Cardiac fibroblast (primary cell): ENCODE data around the gene NPEPL1.

Experiments
- DNase-seq, 2 donors: peaks; one replicate each; pipeline versions ENCODE4 v3.0.0 to v3.0.0-alpha.2; 2010; ENCODE audit warnings: low read depth in 2 of 2
- H3K4me3 ChIP-seq, 2 donors: replicated peaks in 1 of 2; 1 replicate in 1 of 2; 2 replicates in 1 of 2; pipeline ENCODE4 v1.5.1; 2011; ENCODE audit warnings: low read depth in 2 of 2, low read length in 2 of 2, mild to moderate bottlenecking in 2 of 2, moderate library complexity in 1 of 2
- CTCF ChIP-seq: IDR thresholded peaks from one replicate; pipeline ENCODE4 v1.5.1; 2011; ENCODE audit warnings: low read depth, mild to moderate bottlenecking, low read length, inconsistent platforms

The NPEPL1 gene

GRCh38 chr20:58700823-58701222 is 8.2 kb downstream of the NPEPL1 start:
- no peak overlapping the region for H3K4me3 ChIP-seq
- TF ChIP-seq CTCF = no peak
- DNase-seq = no peak

- no peak for TF ChIP-seq CTCF
- no peak overlapping the region for H3K4me3 ChIP-seq
- DNase-seq = no peak
Measured at GRCh38 chr20:58701431-58702160, 9.0 kb downstream of the NPEPL1 start.

DNA sequence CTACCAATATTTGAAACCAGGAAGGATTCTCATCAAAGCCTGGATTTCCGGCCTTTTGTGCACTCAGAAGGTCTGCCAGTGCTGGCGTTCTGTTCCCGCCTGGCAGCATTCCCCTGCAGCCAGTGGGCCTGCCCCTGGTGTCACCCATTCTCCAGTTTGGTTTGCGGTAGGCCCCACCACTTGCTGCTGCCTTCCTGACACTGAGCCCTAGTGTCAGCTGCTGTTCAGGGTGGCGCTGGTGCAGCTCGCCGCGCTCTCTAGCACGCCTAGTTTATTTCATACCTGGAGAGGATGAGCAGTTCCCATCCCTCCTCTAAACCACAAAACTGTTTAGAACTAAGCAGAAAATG is 9.5 kb downstream of the NPEPL1 start:
- DNase-seq = no peak
- no peak for TF ChIP-seq CTCF
- no peak overlapping the region for H3K4me3 ChIP-seq

DNA sequence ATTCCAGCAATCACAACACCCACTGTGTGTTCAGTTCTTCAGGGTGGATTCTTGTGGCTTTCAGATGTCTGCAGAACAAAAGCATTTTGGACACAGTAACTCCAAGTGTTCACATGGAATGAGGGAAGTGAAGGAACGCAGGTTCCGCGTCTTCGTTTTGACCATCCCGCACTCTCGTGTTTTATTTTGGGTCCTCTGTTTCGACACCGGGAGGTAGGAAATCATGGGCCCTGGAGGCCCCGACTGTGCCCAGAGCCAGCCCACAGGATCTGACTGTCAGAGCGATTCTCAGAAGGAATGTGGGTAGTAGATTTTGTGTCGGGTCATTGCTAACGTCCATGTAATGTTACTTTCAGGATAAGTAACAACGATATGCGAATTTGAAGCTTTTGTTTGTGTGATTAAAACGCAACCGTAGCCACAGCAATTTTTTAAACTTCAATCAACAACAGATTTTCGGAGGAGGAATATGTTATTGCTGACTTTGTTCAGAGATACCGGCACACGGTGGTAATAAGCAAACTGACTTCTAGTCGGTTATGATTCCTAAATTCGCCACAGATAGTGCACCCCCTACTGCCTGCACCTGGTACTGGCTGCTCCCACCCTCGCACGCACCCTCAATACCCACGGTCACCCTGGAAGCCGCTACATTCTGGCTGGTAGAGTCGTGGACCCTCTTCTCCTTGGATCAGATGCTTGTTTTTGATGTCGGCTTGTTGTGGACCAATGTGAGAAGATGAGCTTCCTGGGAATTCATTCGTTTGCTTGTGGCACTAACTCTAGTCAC is 10.5 kb downstream of the NPEPL1 start:
- DNase-seq = no peak
- TF ChIP-seq CTCF = peak; percentile 33
- no peak overlapping the region for H3K4me3 ChIP-seq

- no peak for TF ChIP-seq CTCF
- DNase-seq = no peak
- no peak overlapping the region for H3K4me3 ChIP-seq
Measured at GRCh38 chr20:58703765-58704371, 11.3 kb downstream of the NPEPL1 start.

- DNase-seq = no peak
- H3K4me3 ChIP-seq = no peak overlapping the region
- no peak for TF ChIP-seq CTCF
Measured at GRCh38 chr20:58705208-58705926, 12.8 kb downstream of the NPEPL1 start.
